ENCODE results near the gene HOXB5.

GRCh38 chr17:48579471-48579759, 14.2 kb downstream of the HOXB5 start:
- TF ChIP-seq CTCF (IDR thresholded peaks at IDR 0.05): no peak
- no peak for TF ChIP-seq POLR2A (IDR thresholded peaks at IDR 0.05)
- no peak for TF ChIP-seq POLR2AphosphoS5 (IDR thresholded peaks at IDR 0.05)
- TF ChIP-seq EP300 (IDR thresholded peaks at IDR 0.05): no peak

Measured in stomach (tissue), 4 donors.